Islet precursor cell (in vitro differentiated cells): ENCODE results near the gene KISS1R.
"Not testable (repeated sequence)": the region's sequence is repeated elsewhere in the genome, so short reads cannot be mapped to it uniquely, and the experiment has no call there.

Experiments used
- DNase-seq: peaks from one replicate; pipeline ENCODE4 v3.0.0-alpha.2; 2018

KISS1R gene

GRCh38 chr19:882871-883497 is 34.1 kb upstream of the KISS1R start:
- no peak for DNase-seq

DNA sequence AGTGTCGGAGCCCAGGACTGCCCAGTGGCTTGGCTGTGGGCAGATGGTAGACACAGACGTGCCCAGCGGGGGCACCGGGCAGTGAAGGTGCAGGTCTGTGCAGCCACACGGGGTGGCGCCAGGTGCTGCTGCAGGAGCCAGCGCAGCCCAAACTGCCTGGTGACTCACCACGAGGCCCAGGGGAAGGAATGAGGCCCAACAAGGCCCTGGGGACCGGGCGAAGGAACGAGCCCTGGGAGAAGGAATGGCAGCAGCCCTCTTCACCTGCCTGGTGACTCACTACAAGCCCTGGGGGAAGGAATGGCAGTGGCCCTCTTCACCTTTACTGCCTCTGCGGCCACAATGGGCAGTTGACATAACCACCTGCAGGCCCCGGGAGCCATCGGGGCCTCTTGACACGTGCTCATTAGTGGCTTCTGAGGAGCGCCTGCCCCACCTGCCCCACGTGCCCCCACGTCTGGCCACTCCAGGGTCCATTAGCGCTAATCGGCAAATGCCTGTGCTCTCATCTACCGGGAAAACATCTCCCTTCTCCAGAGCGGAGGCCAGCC is 33.4 kb upstream of the KISS1R start:
- peak; percentile 99 for DNase-seq

GRCh38 chr19:884420-885211 is 32.5 kb upstream of the KISS1R start:
- DNase-seq = no peak

- no peak for DNase-seq
Observed at GRCh38 chr19:885536-886224, 31.5 kb upstream of the KISS1R start.

DNA sequence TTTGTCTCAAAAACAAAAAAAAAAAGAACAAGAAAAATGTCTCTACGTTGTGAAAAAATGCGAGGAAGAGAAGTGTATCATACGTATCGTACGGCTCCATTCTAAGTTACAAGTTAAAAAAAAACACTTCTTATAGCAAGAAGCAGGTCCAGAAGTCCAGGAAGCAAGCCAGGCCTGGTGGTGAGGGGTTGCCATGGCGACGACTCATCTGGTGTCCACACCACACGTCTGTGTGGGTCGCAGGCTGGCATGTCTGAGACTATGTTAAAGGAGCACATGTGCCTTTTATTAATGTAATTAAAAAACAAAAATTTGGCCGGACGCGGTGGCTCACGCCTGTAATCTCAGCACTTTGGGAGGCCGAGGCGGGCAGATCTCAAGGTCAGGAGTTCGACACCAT is 30.1 kb upstream of the KISS1R start:
- peak; percentile 75 for DNase-seq

GRCh38 chr19:887599-887998 is 29.5 kb upstream of the KISS1R start:
- DNase-seq = no peak

DNA sequence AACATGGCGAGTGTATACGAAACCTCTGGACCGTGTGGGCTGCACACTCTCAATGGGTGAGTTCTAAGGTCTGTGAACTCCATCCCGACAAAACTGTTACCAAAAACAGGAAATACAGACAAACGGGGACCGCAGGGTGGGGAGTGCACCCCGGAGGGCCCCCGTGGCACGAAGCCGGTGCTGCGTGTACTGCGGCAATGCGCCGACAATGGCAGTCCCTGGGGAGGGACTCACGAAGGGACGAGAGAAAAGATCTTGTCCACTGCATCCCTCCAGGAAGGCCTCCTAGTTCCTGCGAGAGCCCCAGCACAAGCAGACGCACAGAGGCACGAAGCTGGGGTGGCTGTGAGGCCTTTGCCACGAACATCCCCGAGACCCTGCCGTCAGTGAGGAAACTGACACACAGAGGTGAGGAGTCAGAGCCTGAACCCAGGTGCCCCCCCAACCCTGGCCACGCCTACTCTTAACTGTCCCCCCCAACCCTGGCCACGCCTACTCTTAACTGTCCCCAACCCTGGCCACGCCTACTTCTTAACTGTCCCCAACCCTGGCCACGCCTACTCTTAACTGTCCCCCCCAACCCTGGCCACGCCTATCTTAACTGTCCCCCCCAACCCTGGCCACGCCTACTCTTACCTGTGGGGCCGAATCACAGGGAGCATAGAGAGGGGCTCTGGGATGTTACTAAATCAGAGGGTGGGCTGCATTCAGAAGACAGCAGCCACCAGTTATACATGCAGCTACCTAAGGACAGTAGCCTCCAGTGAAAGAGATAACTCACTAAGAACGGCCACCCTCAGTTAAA is 28.4 kb upstream of the KISS1R start:
- no peak for DNase-seq

- DNase-seq = no peak
Observed at GRCh38 chr19:889662-890295, 27.4 kb upstream of the KISS1R start.

DNA sequence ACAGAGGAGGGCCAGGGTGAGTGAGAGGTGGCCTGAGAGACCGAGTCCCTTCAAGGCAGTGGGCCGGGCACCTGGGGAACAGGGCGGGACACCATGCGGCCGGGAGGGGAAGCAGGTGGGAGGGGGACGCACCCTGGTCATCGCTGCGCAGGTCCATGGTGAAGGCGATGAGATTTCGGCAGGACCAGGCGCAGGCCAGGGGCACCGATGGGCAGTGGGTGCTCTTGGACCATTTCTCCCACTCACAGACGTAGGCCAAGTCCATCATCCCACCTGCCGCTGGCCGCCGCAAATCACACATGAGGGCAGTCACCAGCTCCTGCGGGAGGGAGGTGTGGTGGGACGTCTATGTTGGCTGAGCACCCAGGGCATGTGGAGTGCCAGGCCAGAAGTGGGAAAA is 26.3 kb upstream of the KISS1R start:
- DNase-seq = no peak

GRCh38 chr19:891421-892200 is 25.5 kb upstream of the KISS1R start:
- DNase-seq = not testable (repeated sequence)

- no peak for DNase-seq
Observed at GRCh38 chr19:892243-892893, 24.8 kb upstream of the KISS1R start.

DNA sequence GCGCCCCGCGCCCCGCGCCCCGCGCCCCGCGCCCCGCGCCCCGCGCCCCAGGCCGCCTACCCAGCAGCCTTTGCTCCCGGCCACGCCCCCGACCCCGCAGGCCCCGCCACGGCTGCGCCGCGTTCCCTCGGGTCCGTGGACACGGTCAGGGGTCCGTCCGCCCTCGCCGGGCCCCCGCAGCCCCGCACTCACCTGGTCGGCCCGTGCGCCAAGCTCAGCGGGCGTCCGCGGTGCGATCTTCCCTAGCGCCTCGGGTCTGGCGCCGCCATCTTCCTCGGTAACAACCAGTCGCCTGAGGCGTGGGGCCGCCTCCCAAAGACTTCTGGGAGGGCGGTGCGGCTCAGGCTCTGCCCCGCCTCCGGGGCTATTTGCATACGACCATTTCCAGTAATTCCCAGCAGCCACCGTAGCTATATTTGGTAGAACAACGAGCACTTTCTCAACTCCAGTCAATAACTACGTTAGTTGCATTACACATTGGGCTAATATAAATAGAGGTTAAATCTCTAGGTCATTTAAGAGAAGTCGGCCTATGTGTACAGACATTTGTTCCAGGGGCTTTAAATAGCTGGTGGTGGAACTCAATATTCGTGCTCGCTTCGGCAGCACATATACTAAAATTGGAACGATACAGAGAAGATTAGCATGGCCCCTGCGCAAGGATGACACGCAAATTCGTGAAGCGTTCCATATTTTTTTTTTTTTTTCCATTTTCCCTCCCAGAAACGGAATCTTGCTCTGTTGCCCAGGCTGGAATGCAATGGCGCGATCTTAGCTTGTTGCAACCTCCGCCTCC is 24.0 kb upstream of the KISS1R start, which contains the start of the genes MED16 and RNU6-9:
Gene MED16, minus strand, starts transcription at position 294 of the 796 bp plus-strand sequence. CDS start 2,056 bp downstream, outside the sequence.
Gene RNU6-9, plus strand, starts transcription at position 591 of the 796 bp plus-strand sequence.
- peak; percentile 94 for DNase-seq

- no peak for DNase-seq
Observed at GRCh38 chr19:896434-896833, 20.7 kb upstream of the KISS1R start.

DNA sequence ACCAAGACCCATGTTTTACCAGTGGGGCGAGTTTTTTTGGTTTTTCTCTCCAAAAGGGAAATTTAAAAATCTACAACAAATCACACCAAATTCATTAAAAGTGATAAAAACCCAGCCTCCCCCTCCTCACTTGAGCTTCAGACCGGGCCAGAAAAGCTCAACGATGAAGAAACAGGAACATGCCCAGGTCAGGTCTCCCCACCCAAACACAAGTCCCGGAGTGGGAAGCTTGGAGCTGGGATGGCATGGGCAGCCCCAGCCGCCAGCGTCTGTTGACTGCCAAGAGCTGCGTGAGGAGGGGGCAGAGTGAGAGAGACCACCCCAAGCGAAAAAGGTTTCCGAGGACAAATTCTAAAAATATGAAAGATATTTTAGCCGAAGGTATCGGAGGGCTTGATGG is 20.1 kb upstream of the KISS1R start:
- DNase-seq = no peak

- peak; percentile 80 for DNase-seq
Observed at GRCh38 chr19:897442-898039, 19.6 kb upstream of the KISS1R start.

DNA sequence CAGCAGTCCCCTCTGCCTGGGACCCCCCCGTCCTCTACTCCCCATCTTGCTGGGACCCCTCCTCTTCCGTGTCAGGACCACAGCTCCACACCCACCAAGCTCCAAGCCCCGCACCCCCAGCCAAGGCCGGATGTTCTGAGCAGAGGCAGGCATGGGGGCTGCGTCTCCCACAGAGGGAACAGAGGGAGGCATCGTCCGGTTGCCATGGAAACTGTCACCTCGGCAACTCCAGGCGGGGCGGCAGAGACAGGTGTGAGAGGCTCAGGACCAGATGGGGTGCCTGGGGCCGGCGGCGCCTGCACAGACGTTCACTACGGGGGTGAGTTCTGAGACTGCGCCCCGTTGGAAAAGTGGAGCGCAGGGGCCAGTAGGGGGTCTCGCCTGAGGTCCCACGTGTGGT is 18.5 kb upstream of the KISS1R start:
- DNase-seq = no peak

- no peak for DNase-seq
Observed at GRCh38 chr19:899336-900042, 17.6 kb upstream of the KISS1R start.

DNA sequence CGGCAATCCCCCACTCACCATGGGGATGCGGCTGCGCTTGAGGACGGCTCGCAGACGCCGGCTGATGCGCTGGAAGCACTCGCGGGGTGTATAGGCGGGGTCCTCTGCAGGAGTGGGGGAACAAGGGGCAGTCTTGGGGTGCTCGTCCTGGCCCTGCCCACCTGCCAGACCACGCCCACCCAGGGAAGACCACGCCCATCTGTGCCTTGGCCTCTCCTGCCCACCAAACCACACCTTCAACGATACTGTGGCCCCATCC is 17.2 kb upstream of the KISS1R start:
- DNase-seq = no peak
